Choroid plexus epithelial cell (primary cell): Measurements from ENCODE around the gene AKAP13.

Source experiments
- DNase-seq: peaks from one replicate; pipeline ENCODE4 v3.0.0-alpha.2; 2010; ENCODE audit warnings: low read depth
- H3K4me3 ChIP-seq: 2 replicates; pipeline ENCODE4 v1.5.1; 2011; ENCODE audit warnings: low read depth, mild to moderate bottlenecking, control low read depth, low read length, moderate library complexity
- TF ChIP-seq, protein P1 (sequence below): conservative IDR thresholded peaks from 2 replicates; pipeline ENCODE4 v1.5.1; 2011; ENCODE audit warnings: low read depth, mild to moderate bottlenecking, control low read depth, inconsistent platforms, low read length, moderate library complexity

The AKAP13 gene

GRCh38 chr15:85725019-85725418 lies 344.6 kb downstream of the AKAP13 start:
- H3K4me3 ChIP-seq: no peak overlapping the region
- TF ChIP-seq, protein P1, sequence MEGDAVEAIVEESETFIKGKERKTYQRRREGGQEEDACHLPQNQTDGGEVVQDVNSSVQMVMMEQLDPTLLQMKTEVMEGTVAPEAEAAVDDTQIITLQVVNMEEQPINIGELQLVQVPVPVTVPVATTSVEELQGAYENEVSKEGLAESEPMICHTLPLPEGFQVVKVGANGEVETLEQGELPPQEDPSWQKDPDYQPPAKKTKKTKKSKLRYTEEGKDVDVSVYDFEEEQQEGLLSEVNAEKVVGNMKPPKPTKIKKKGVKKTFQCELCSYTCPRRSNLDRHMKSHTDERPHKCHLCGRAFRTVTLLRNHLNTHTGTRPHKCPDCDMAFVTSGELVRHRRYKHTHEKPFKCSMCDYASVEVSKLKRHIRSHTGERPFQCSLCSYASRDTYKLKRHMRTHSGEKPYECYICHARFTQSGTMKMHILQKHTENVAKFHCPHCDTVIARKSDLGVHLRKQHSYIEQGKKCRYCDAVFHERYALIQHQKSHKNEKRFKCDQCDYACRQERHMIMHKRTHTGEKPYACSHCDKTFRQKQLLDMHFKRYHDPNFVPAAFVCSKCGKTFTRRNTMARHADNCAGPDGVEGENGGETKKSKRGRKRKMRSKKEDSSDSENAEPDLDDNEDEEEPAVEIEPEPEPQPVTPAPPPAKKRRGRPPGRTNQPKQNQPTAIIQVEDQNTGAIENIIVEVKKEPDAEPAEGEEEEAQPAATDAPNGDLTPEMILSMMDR: no peak
- DNase-seq: peak; percentile 88

DNA sequence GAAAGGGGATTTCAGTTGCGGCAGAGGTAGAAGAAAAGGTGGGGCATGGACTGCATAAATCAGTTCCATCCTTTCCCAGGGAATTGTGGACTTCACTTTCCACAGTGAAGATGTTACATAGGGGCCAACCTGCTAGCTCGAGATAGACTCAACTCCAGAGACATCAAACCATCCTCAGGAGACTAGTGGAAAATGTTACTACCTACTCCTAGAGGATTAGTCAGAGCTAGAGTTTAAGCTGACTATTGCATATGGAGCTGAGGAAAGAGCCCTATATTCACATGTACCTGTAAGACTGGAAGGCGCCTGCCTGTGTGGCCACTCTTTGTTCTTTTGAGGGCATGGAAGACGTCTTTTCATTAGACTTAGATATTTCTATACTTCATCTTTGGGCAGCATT lies 345.2 kb downstream of the AKAP13 start:
- DNase-seq: peak; percentile 35
- H3K4me3 ChIP-seq: no peak overlapping the region
- TF ChIP-seq, protein P1: no peak

- no peak overlapping the region for H3K4me3 ChIP-seq
- TF ChIP-seq, protein P1: no peak
- peak; percentile 25 for DNase-seq
These were observed 346.1 kb downstream of the AKAP13 start for GRCh38 chr15:85726454-85726853.

- TF ChIP-seq, protein P1: no peak
- H3K4me3 ChIP-seq: no peak overlapping the region
- DNase-seq: peak; percentile 75
These were observed 346.7 kb downstream of the AKAP13 start for GRCh38 chr15:85727068-85727467.

GRCh38 chr15:85730001-85730820 lies 349.8 kb downstream of the AKAP13 start:
- TF ChIP-seq, protein P1: peak; percentile 67
- DNase-seq: peak; percentile 85
- H3K4me3 ChIP-seq: no peak overlapping the region

DNA sequence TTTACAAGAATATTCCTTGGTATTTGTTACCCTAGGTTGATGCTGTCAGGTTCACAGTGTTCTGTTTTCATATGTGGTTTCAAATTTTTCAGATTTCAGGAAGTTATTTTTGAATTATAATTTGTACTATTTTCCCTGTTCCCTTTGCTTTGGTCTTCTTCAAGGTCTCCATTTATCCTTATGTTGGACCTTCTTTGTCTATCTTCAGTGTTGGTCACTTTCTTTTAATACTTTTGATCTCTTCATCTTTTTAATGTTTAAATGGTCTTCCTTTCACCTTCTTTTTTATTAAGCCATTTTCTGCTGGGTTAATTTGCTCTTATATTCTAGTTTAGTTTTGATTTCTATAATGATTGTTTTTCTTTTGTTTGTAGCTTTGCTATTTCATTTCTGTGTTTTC lies 353.0 kb downstream of the AKAP13 start:
- TF ChIP-seq, protein P1: no peak
- no peak overlapping the region for H3K4me3 ChIP-seq
- peak; percentile 21 for DNase-seq

GRCh38 chr15:85737061-85737460 lies 356.7 kb downstream of the AKAP13 start:
- no peak for DNase-seq
- H3K4me3 ChIP-seq: no peak overlapping the region
- TF ChIP-seq, protein P1: no peak
